PFSK-1 (cell line): ENCODE results near the gene GABRA4.

Source experiments
- FOXP2 ChIP-seq: optimal IDR thresholded peaks from 2 replicates; pipeline ENCODE3; 2011; ENCODE audit warnings: borderline replicate concordance, control low read depth, inconsistent platforms; ENCODE audit not compliant: insufficient read depth; ENCODE audit errors: extremely low read length, extremely low read depth
- POLR2AphosphoS5 ChIP-seq: IDR thresholded peaks from 2 replicates; pipeline ENCODE4 v1.6.1; 2012; ENCODE audit warnings: low read depth, mild to moderate bottlenecking, control low read depth, low read length, moderate library complexity
- SIN3A ChIP-seq: IDR thresholded peaks from 2 replicates; pipeline ENCODE4 v1.6.1; 2012; ENCODE audit warnings: mild to moderate bottlenecking, low read length, moderate library complexity, borderline replicate concordance; ENCODE audit not compliant: insufficient read depth
- TAF1 ChIP-seq: IDR thresholded peaks from 2 replicates; pipeline ENCODE4 v1.6.1; 2012; ENCODE audit warnings: low read length, control low read depth, borderline replicate concordance; ENCODE audit not compliant: insufficient read depth
- TF ChIP-seq, protein P1 (sequence below), 2 experiments: IDR thresholded peaks; 2 replicates each; pipeline versions ENCODE4 v1.6.1 to v1.8.0; 2011 to 2012; ENCODE audit warnings: low read depth in 2 of 2, low read length in 2 of 2, control low read depth in 1 of 2, inconsistent platforms in 1 of 2, mild to moderate bottlenecking in 1 of 2, moderate library complexity in 1 of 2; ENCODE audit not compliant: insufficient read depth in 1 of 2

The GABRA4 gene

DNA sequence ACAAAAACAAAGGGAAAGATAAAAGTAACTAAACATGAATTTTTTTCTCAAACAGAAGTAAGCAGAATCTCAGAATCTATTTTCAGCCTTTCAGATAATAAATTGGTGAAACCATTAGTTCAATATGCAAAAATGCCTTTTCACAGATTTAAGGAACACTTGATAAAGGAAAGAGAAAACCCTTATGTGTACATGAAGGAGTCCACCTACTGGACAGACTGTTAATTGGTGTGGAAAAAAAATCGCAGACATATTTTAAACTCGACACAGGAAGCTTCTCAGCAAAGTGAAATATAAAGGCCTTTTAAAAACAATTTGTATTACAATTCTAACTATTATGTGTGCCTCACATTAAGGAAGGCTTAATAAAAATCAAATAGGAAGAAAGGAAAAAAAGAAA lies 106.7 kb downstream of the GABRA4 start:
- TF ChIP-seq SIN3A: no peak
- no peak for TF ChIP-seq TAF1
- no peak for TF ChIP-seq FOXP2
- TF ChIP-seq, protein P1, sequence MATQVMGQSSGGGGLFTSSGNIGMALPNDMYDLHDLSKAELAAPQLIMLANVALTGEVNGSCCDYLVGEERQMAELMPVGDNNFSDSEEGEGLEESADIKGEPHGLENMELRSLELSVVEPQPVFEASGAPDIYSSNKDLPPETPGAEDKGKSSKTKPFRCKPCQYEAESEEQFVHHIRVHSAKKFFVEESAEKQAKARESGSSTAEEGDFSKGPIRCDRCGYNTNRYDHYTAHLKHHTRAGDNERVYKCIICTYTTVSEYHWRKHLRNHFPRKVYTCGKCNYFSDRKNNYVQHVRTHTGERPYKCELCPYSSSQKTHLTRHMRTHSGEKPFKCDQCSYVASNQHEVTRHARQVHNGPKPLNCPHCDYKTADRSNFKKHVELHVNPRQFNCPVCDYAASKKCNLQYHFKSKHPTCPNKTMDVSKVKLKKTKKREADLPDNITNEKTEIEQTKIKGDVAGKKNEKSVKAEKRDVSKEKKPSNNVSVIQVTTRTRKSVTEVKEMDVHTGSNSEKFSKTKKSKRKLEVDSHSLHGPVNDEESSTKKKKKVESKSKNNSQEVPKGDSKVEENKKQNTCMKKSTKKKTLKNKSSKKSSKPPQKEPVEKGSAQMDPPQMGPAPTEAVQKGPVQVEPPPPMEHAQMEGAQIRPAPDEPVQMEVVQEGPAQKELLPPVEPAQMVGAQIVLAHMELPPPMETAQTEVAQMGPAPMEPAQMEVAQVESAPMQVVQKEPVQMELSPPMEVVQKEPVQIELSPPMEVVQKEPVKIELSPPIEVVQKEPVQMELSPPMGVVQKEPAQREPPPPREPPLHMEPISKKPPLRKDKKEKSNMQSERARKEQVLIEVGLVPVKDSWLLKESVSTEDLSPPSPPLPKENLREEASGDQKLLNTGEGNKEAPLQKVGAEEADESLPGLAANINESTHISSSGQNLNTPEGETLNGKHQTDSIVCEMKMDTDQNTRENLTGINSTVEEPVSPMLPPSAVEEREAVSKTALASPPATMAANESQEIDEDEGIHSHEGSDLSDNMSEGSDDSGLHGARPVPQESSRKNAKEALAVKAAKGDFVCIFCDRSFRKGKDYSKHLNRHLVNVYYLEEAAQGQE (IDR thresholded peaks at IDR 0.05; ENCODE audit: insufficient read depth in 1 of 2, low read depth in 2 of 2, low read length in 2 of 2): no peak
- TF ChIP-seq POLR2AphosphoS5: no peak

DNA sequence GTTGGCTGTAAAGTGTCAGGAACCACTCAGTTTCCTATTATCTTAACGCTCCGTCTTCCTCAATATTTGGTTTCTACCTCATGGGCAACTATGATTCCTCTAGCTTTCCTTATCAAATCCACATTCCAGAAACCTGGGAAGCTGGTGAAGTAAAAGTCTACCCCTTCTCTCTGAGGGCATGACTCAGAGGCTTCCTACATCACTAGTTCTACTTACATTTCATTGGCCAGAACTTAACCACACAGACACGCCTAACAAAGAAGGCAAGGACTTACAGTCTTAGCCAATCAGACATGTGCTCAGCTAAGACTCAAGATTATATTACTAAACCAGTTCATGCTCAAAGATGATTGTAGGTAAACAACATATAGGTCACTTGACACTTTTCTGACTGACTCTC lies 114.7 kb downstream of the GABRA4 start:
- TF ChIP-seq SIN3A: no peak
- no peak for TF ChIP-seq FOXP2
- TF ChIP-seq, protein P1 (IDR thresholded peaks at IDR 0.05; ENCODE audit: insufficient read depth in 1 of 2, low read depth in 2 of 2, low read length in 2 of 2): no peak
- no peak for TF ChIP-seq POLR2AphosphoS5
- TF ChIP-seq TAF1: no peak

GRCh38 chr4:46874811-46875210 lies 118.6 kb downstream of the GABRA4 start:
- TF ChIP-seq, protein P1 (IDR thresholded peaks at IDR 0.05; ENCODE audit: insufficient read depth in 1 of 2, low read depth in 2 of 2, low read length in 2 of 2): no peak
- no peak for TF ChIP-seq POLR2AphosphoS5
- no peak for TF ChIP-seq FOXP2
- no peak for TF ChIP-seq SIN3A
- no peak for TF ChIP-seq TAF1

DNA sequence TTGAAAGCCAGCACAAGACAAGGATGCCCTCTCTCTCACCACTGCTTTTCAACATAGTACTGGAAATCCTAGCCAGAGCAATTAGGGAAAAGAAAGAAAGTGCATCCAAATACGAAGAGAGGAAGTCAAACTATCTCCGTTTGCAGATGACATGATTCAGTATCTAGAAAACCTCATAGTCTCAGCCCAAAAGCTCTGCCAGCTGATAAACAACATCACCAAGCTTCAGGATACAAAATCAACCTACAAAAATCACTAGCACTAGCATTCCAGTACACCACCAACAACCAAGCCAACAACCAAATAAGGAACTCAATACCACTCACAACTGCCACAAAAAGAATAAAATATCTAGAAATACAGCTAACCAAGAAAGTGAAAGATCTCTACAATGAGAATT lies 123.0 kb downstream of the GABRA4 start:
- TF ChIP-seq FOXP2 (no peak), TAF1 (no peak), POLR2AphosphoS5 (no peak), SIN3A (no peak)
- TF ChIP-seq, protein P1 (IDR thresholded peaks at IDR 0.05; ENCODE audit: insufficient read depth in 1 of 2, low read depth in 2 of 2, low read length in 2 of 2): no peak
